Endothelial cell of umbilical vein (primary cell): Measurements from ENCODE around the gene ABR. TPM values are rescaled to one million over a fixed set of nuclear protein-coding genes. Genes with fewer than 3 reads are reported as not detected.

Experiments used
- BruUV-seq: library from RNA; stranded (reverse); fragments of 400-500 nt; replicated peaks from 2 replicates; lab custom pipeline; 2021; lab: Mats Ljungman, UMichigan
- CTCF ChIA-PET: fragments of 300-600, 350-600 bp; sonication (Branson Sonifier 250); formaldehyde crosslinking; loops from one replicate; lab custom pipeline; 2021; ENCODE audit warnings: antibody characterized with exemption, inconsistent platforms; lab: Charles Lee
- POLR2A ChIA-PET: fragments of 300-600, 350-600 bp; sonication (Branson Sonifier 250); formaldehyde crosslinking; loops from one replicate; lab custom pipeline; 2021; ENCODE audit warnings: antibody characterized with exemption, inconsistent platforms; lab: Charles Lee
- DNase-seq: peaks from one replicate; pipeline ENCODE4 v3.0.0-alpha.2; 2011; ENCODE audit warnings: low read depth, low spot score
- FAIRE-seq: peaks from 2 replicates; lab custom pipeline; 2011; peaks lifted over from hg19 to GRCh38; lab: Jason Lieb, UNC
- H2AFZ ChIP-seq: 2 replicates; pipeline ENCODE4 v1.6.0; 2012; ENCODE audit warnings: low read depth, low read length, control low read depth, inconsistent platforms
- H3K27ac ChIP-seq: 2 replicates; pipeline ENCODE4 v1.5.1; 2011; ENCODE audit warnings: low read depth, mild to moderate bottlenecking, control low read depth, low read length, moderate library complexity; ENCODE audit not compliant: insufficient read depth
- H3K27me3 ChIP-seq, 2 experiments: 2 replicates each; pipeline versions ENCODE4 v1.6.0 to v1.6.1; 2011; ENCODE audit warnings: low read length in 2 of 2, mixed read lengths in 1 of 2; ENCODE audit not compliant: control insufficient read depth in 2 of 2, insufficient read depth in 2 of 2
- H3K36me3 ChIP-seq, 2 experiments: 2 replicates in 1 of 2; 3 replicates in 1 of 2; pipeline ENCODE4 v1.5.1; 2011; ENCODE audit warnings: low read length in 2 of 2, mild to moderate bottlenecking in 1 of 2, moderate library complexity in 1 of 2; ENCODE audit not compliant: control insufficient read depth in 2 of 2, insufficient read depth in 2 of 2; ENCODE audit errors: extremely low read depth in 1 of 2
- H3K4me1 ChIP-seq: 3 replicates; pipeline ENCODE4 v1.5.1; 2011; ENCODE audit warnings: mild to moderate bottlenecking, low read length; ENCODE audit not compliant: control insufficient read depth, insufficient read depth; ENCODE audit errors: extremely low read depth
- H3K4me2 ChIP-seq: 2 replicates; pipeline ENCODE4 v1.6.1; 2011; ENCODE audit warnings: low read length, control low read depth, mixed read lengths; ENCODE audit not compliant: insufficient read depth
- H3K4me3 ChIP-seq, 3 experiments: fragments of 200-600 bp in 1 of 3; sonication (generic), shearing (Covaris generic) in 1 of 3; replicated peaks in 1 of 3; 2 replicates each; pipeline ENCODE4 v1.5.1; 2011 to 2016; ENCODE audit warnings: control low read depth in 3 of 3, low read length in 3 of 3, mild to moderate bottlenecking in 2 of 3, inconsistent platforms in 1 of 3, low read depth in 1 of 3, moderate library complexity in 1 of 3; ENCODE audit not compliant: insufficient read depth in 1 of 3
- H3K79me2 ChIP-seq: 2 replicates; pipeline ENCODE4 v1.6.0; 2012; ENCODE audit warnings: low read length, inconsistent platforms; ENCODE audit not compliant: control insufficient read depth, insufficient read depth
- H3K9ac ChIP-seq: replicated peaks from 2 replicates; pipeline ENCODE3; 2011; ENCODE audit warnings: low read length, control low read depth; ENCODE audit not compliant: insufficient read depth; ENCODE audit errors: extremely low read depth
- H3K9me1 ChIP-seq: replicated peaks from 3 replicates; pipeline ENCODE4 v1.6.0; 2011; ENCODE audit warnings: mild to moderate bottlenecking, low read length; ENCODE audit not compliant: control insufficient read depth, insufficient read depth; ENCODE audit errors: extremely low read depth
- H3K9me3 ChIP-seq: replicated peaks from 2 replicates; pipeline ENCODE4 v1.5.1; 2012; ENCODE audit warnings: low read length, inconsistent platforms; ENCODE audit not compliant: control insufficient read depth, insufficient read depth
- H4K20me1 ChIP-seq: replicated peaks from 2 replicates; pipeline ENCODE3; 2011; ENCODE audit warnings: mild to moderate bottlenecking, low read length; ENCODE audit not compliant: control insufficient read depth, insufficient read depth; ENCODE audit errors: extremely low read depth
- CTCF ChIP-seq, 2 donors: IDR thresholded peaks; 1 replicate in 1 of 2; 2 replicates in 1 of 2; pipeline ENCODE4 v1.5.1; 2011; ENCODE audit warnings: low read length in 2 of 2, mild to moderate bottlenecking in 2 of 2, moderate library complexity in 2 of 2, control low read depth in 1 of 2, inconsistent platforms in 1 of 2, low read depth in 1 of 2; ENCODE audit not compliant: insufficient read depth in 1 of 2; ENCODE audit errors: extremely low read depth in 1 of 2
- FOS ChIP-seq: IDR thresholded peaks from 2 replicates; pipeline ENCODE4 v1.6.1; 2011; ENCODE audit warnings: mild to moderate bottlenecking, low read length, moderate library complexity, borderline replicate concordance; ENCODE audit not compliant: insufficient read depth
- JUN ChIP-seq: IDR thresholded peaks from 2 replicates; pipeline ENCODE4 v1.6.1; 2011; ENCODE audit warnings: borderline replicate concordance, low read depth; ENCODE audit not compliant: insufficient read length, insufficient read depth
- MAX ChIP-seq: IDR thresholded peaks from 2 replicates; pipeline ENCODE4 v1.6.1; 2011; ENCODE audit not compliant: insufficient read depth, insufficient read length
- dilution Hi-C: fragments of 300-500 bp; cut with MboI; formaldehyde crosslinking; loops from one replicate; pipeline ENCODE4 v1.15.0; 2019; ENCODE audit warnings: low sequenced_read_pairs; ENCODE audit not compliant: extremely low pct_ligation_motif_present
- intact Hi-C: fragments of 100-400 bp; cut with micrococcal nuclease; formaldehyde crosslinking; loops from one replicate; pipeline ENCODE4 v1.10.0; 2022
- polyA plus RNA-seq, 4 experiments: library from polyadenylated mRNA; depleted of rRNA in 3 of 4; stranded (reverse) in 3 of 4; unstranded in 1 of 4; fragments of >200 nt; gene quantifications; 2 replicates each; pipeline versions ENCODE4 v1.2.1 to v1.2.3, GENCODE V29; 2011 to 2012; ENCODE audit warnings: missing spikeins in 1 of 4
- total RNA-seq: library from RNA; stranded (reverse); gene quantifications from 2 replicates; pipeline ENCODE4 v1.2.3, GENCODE V29; 2021

ABR gene
- total and polyA plus RNA-seq, 2 donors (not counting 3 experiments of a cell fraction or from before 2014, with no cell fraction given), result 83.5 to 96.8 TPM

GRCh38 chr17:987931-988330, 191.8 kb downstream of the ABR start:
- H3K9me1 ChIP-seq, result no peaks in the 10 kb centered on the region
- POLR2A ChIA-PET, result no interaction called here
- H3K9ac ChIP-seq, result no peak overlapping the region
- H3K27me3 ChIP-seq, result no peaks in the 10 kb centered on the region
- H3K9me3 ChIP-seq, result no peaks in the 10 kb centered on the region
- TF ChIP-seq JUN (no peak), FOS (no peak), MAX (no peak), CTCF (IDR thresholded peaks at IDR 0.05; ENCODE audit: extremely low read depth in 1 of 2, insufficient read depth in 1 of 2, low read depth in 1 of 2, low read length in 2 of 2) (no peak)
- DNase-seq (no peak), FAIRE-seq (no peak)
- BruUV-seq, result no TSS peak
- H3K79me2 ChIP-seq, result no peaks in the 10 kb centered on the region
- no peaks in the 10 kb centered on the region for H4K20me1 ChIP-seq
- H3K4me3 ChIP-seq, result no peak overlapping the region
- no peaks in the 10 kb centered on the region for H3K36me3 ChIP-seq
- H3K4me1 ChIP-seq, result no peaks in the 10 kb centered on the region
- no peak overlapping the region for H2AFZ ChIP-seq
- intact Hi-C loops (no loop called here), dilution Hi-C loops (loop anchor here (25.0 kb wide), 1 partner anchor 201 kb away; the partner anchor contains the start of genes GLOD4 and MRM3)
- CTCF ChIA-PET, result interaction anchor here (1.2 to 1.3 kb wide), 3 partner anchors 9 to 70 kb away, joined by 4 to 5 read pairs (median 5); partner anchors contain the start of gene TIMM22
- no peak overlapping the region for H3K27ac ChIP-seq
- no peak overlapping the region for H3K4me2 ChIP-seq
